ENCODE measurements around the gene ATP6AP1.

ATP6AP1 gene

DNA sequence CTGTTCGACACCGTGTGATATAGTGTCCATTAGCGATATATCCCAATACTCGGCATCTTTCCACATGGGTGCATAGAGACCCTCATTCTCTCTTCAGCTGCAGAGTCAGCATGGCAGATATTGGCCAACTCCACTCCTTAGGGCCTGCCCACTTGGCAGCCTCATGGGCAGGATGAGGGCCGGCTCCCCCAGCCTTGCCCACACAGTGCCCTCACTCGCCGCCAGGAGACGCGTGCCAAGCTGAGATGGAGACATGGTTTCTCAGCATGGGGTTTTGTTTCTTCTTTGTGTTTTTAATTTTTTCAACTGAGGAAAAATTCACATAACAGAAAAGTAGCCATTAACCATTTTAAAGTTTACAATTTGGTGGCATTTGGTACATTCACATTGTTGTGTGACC is 24.3 kb downstream of the ATP6AP1 start (continued):
- TF ChIP-seq, protein P1, sequence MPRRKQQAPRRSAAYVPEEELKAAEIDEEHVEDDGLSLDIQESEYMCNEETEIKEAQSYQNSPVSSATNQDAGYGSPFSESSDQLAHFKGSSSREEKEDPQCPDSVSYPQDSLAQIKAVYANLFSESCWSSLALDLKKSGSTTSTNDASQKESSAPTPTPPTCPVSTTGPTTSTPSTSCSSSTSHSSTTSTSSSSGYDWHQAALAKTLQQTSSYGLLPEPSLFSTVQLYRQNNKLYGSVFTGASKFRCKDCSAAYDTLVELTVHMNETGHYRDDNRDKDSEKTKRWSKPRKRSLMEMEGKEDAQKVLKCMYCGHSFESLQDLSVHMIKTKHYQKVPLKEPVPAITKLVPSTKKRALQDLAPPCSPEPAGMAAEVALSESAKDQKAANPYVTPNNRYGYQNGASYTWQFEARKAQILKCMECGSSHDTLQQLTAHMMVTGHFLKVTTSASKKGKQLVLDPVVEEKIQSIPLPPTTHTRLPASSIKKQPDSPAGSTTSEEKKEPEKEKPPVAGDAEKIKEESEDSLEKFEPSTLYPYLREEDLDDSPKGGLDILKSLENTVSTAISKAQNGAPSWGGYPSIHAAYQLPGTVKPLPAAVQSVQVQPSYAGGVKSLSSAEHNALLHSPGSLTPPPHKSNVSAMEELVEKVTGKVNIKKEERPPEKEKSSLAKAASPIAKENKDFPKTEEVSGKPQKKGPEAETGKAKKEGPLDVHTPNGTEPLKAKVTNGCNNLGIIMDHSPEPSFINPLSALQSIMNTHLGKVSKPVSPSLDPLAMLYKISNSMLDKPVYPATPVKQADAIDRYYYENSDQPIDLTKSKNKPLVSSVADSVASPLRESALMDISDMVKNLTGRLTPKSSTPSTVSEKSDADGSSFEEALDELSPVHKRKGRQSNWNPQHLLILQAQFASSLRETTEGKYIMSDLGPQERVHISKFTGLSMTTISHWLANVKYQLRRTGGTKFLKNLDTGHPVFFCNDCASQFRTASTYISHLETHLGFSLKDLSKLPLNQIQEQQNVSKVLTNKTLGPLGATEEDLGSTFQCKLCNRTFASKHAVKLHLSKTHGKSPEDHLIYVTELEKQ (tag by site-specific recombination; IDR thresholded peaks at IDR 0.05; ENCODE audit: borderline replicate concordance), result no peak
- TF ChIP-seq ZNF174 (tag by site-specific recombination; IDR thresholded peaks at IDR 0.05), result no peak
- TF ChIP-seq ZNF560 (tag by site-specific recombination; IDR thresholded peaks at IDR 0.05; ENCODE audit: borderline replicate concordance), result no peak
- no peak for TF ChIP-seq ZNF366 (tag by site-specific recombination; conservative IDR thresholded peaks at IDR 0.05)
- TF ChIP-seq ZNF660 (tag by site-specific recombination; IDR thresholded peaks at IDR 0.05), result no peak
- TF ChIP-seq, protein P2, sequence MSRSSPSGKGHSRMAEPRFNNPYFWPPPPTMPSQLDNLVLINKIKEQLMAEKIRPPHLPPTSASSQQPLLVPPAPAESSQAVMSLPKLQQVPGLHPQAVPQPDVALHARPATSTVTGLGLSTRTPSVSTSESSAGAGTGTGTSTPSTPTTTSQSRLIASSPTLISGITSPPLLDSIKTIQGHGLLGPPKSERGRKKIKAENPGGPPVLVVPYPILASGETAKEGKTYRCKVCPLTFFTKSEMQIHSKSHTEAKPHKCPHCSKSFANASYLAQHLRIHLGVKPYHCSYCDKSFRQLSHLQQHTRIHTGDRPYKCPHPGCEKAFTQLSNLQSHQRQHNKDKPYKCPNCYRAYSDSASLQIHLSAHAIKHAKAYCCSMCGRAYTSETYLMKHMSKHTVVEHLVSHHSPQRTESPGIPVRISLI (tag by site-specific recombination; IDR thresholded peaks at IDR 0.05), result no peak

DNA sequence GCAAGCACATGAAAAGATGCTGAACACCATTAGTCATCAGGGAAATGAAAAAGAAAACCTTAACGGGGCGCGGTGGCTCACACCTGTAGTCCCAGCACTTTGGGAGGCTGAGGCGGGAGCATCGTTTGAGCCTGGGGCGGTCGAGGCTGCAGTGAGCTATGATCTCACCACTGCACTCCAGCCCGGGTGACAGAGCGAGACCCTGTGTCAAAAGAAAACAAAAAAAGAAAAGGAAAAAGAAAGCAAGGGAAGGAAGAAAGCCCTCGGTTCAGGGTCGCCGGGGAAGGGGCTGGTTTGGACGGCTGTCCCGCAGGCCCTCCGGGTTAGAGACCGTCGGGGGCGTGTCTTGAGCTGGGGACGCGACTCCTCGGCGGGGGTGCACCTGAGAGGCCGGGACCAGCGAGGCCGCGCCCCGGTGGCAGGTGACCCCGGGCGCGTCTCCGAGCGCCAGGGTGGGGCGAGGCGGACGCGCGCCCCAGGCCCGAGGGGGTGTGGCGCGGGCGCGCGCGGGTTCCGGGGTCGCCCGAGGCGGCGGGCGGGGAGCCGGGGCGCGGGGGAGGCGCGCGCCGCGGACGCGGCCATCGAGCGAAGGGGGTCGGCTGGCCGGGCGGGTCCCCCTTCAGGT is 29.1 kb downstream of the ATP6AP1 start:
- POLR2A ChIA-PET, result interaction anchor here (1.0 to 2.8 kb wide), 7 partner anchors 12 to 87 kb away, joined by 4 to 15 read pairs (median 4); partner anchors contain the start of genes LAGE3 and UBL4A
- TF ChIP-seq KLF9 (tag by site-specific recombination; IDR thresholded peaks at IDR 0.05; ENCODE audit: low read depth) (peak; percentile 52; the same call in 1 of the 2 replicates), GLIS2 (tag by site-specific recombination; IDR thresholded peaks at IDR 0.05) (peak; percentile 58; the same call in 1 of the 2 replicates), ZNF791 (tag by site-specific recombination; IDR thresholded peaks at IDR 0.05) (no peak), ZNF324 (tag by site-specific recombination; IDR thresholded peaks at IDR 0.05) (0 out of 2 replicates have a peak, but pooled peaks have one; percentile 23), KLF1 (tag by site-specific recombination; IDR thresholded peaks at IDR 0.05) (peak; percentile 33; the same call in 1 of the 2 replicates), BCL11A (tag by site-specific recombination; IDR thresholded peaks at IDR 0.05; ENCODE audit: low read depth) (0 out of 2 replicates have a peak, but pooled peaks have one; percentile 44), ZNF157 (tag by site-specific recombination; IDR thresholded peaks at IDR 0.05) (no peak), ZNF777 (tag by site-specific recombination; IDR thresholded peaks at IDR 0.05; ENCODE audit: borderline replicate concordance) (peak; percentile 37; the same call in 1 of the 2 replicates), GLIS1 (tag by site-specific recombination; IDR thresholded peaks at IDR 0.05) (peak; percentile 56; the same call in 1 of the 2 replicates), ZNF335 (tag by site-specific recombination; conservative IDR thresholded peaks at IDR 0.05) (peak; percentile 65), KLF8 (tag by site-specific recombination; IDR thresholded peaks at IDR 0.05) (peak; percentile 71), ZNF585B (tag by site-specific recombination; IDR thresholded peaks at IDR 0.05) (peak; percentile 46), ZNF366 (tag by site-specific recombination; conservative IDR thresholded peaks at IDR 0.05) (peak; percentile 76)
- TF ChIP-seq, protein P3, sequence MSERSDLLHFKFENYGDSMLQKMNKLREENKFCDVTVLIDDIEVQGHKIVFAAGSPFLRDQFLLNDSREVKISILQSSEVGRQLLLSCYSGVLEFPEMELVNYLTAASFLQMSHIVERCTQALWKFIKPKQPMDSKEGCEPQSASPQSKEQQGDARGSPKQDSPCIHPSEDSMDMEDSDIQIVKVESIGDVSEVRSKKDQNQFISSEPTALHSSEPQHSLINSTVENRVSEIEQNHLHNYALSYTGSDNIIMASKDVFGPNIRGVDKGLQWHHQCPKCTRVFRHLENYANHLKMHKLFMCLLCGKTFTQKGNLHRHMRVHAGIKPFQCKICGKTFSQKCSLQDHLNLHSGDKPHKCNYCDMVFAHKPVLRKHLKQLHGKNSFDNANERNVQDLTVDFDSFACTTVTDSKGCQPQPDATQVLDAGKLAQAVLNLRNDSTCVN (tag by site-specific recombination; optimal IDR thresholded peaks at IDR 0.05), result peak; percentile 66
- TF ChIP-seq, protein P4, sequence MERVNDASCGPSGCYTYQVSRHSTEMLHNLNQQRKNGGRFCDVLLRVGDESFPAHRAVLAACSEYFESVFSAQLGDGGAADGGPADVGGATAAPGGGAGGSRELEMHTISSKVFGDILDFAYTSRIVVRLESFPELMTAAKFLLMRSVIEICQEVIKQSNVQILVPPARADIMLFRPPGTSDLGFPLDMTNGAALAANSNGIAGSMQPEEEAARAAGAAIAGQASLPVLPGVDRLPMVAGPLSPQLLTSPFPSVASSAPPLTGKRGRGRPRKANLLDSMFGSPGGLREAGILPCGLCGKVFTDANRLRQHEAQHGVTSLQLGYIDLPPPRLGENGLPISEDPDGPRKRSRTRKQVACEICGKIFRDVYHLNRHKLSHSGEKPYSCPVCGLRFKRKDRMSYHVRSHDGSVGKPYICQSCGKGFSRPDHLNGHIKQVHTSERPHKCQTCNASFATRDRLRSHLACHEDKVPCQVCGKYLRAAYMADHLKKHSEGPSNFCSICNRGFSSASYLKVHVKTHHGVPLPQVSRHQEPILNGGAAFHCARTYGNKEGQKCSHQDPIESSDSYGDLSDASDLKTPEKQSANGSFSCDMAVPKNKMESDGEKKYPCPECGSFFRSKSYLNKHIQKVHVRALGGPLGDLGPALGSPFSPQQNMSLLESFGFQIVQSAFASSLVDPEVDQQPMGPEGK (tag by site-specific recombination; IDR thresholded peaks at IDR 0.05), result peak; percentile 77
- TF ChIP-seq, protein P5, sequence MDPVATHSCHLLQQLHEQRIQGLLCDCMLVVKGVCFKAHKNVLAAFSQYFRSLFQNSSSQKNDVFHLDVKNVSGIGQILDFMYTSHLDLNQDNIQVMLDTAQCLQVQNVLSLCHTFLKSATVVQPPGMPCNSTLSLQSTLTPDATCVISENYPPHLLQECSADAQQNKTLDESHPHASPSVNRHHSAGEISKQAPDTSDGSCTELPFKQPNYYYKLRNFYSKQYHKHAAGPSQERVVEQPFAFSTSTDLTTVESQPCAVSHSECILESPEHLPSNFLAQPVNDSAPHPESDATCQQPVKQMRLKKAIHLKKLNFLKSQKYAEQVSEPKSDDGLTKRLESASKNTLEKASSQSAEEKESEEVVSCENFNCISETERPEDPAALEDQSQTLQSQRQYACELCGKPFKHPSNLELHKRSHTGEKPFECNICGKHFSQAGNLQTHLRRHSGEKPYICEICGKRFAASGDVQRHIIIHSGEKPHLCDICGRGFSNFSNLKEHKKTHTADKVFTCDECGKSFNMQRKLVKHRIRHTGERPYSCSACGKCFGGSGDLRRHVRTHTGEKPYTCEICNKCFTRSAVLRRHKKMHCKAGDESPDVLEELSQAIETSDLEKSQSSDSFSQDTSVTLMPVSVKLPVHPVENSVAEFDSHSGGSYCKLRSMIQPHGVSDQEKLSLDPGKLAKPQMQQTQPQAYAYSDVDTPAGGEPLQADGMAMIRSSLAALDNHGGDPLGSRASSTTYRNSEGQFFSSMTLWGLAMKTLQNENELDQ (tag by site-specific recombination; IDR thresholded peaks at IDR 0.05; ENCODE audit: low read depth), result no peak
- TF ChIP-seq, protein P6, sequence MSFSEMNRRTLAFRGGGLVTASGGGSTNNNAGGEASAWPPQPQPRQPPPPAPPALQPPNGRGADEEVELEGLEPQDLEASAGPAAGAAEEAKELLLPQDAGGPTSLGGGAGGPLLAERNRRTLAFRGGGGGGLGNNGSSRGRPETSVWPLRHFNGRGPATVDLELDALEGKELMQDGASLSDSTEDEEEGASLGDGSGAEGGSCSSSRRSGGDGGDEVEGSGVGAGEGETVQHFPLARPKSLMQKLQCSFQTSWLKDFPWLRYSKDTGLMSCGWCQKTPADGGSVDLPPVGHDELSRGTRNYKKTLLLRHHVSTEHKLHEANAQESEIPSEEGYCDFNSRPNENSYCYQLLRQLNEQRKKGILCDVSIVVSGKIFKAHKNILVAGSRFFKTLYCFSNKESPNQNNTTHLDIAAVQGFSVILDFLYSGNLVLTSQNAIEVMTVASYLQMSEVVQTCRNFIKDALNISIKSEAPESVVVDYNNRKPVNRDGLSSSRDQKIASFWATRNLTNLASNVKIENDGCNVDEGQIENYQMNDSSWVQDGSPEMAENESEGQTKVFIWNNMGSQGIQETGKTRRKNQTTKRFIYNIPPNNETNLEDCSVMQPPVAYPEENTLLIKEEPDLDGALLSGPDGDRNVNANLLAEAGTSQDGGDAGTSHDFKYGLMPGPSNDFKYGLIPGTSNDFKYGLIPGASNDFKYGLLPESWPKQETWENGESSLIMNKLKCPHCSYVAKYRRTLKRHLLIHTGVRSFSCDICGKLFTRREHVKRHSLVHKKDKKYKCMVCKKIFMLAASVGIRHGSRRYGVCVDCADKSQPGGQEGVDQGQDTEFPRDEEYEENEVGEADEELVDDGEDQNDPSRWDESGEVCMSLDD (tag by site-specific recombination; IDR thresholded peaks at IDR 0.05), result peak; percentile 63; the same call in 1 of the 2 replicates

More for the DNA sequence above, 29.1 kb downstream of the ATP6AP1 start:
- Histone ChIP-seq H3K4me3 (ENCODE audit: low read depth, low read length) (peak overlapping the region; percentile 41), H3K36me3 (ENCODE audit: control insufficient read depth in 2 of 2, insufficient read depth in 1 of 2, low read length in 2 of 2) (peaks cover 0 to 33% of the 10 kb centered on the region in 2 experiments; a peak in 2 of 3 replicates), H3K4me1 (ENCODE audit: control insufficient read depth, insufficient read depth, low read length) (no peaks in the 10 kb centered on the region), H3K27ac (ENCODE audit: extremely low read depth, low read depth, low read length) (peak overlapping the region; percentile 75), H3K9me3 (ENCODE audit: control insufficient read depth, insufficient read depth, low read depth, low read length) (no peaks in the 10 kb centered on the region)
- CTCF ChIA-PET, result no interaction called here
